GM18505 (cell line): ENCODE measurements around the gene RPS6KA2.

Experiments used
- ATAC-seq: cut with Tn5 transposase; IDR thresholded peaks from one replicate; pipeline ENCODE4 v1.9.1; 2021; ENCODE audit not compliant: unreplicated experiment
- POLR2A ChIP-seq: IDR thresholded peaks from 4 replicates; pipeline ENCODE4 v1.6.1; 2011; ENCODE audit warnings: borderline replicate concordance; ENCODE audit not compliant: insufficient read depth, insufficient read length; ENCODE audit errors: extremely low read depth

Gene RPS6KA2

GRCh38 chr6:166498661-166499349 lies 128.2 kb downstream of the RPS6KA2 start:
- ATAC-seq = no peak
- no peak for TF ChIP-seq POLR2A

DNA sequence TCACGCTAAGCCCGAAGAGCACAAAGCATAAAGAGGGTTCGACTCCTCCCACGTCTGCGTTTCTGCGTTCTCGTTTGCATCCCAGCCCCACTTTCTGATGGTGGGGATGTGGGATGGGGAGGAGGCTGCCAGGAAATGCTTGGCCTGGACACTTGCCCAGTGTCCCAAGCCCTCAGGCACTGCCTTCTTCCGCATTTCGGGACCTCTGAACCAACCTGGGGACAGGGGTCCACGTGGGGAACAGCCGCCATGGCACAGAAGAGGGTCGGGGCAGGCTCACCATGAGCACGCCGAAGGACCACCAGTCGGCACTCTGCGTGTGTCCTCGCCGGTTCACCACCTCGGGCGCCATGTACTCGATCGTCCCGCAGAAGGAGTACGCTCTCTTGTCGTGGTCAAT lies 128.8 kb downstream of the RPS6KA2 start:
- no peak for TF ChIP-seq POLR2A
- no peak for ATAC-seq

- no peak for TF ChIP-seq POLR2A
- ATAC-seq = no peak
These were observed 129.8 kb downstream of the RPS6KA2 start for GRCh38 chr6:166497087-166497899.

DNA sequence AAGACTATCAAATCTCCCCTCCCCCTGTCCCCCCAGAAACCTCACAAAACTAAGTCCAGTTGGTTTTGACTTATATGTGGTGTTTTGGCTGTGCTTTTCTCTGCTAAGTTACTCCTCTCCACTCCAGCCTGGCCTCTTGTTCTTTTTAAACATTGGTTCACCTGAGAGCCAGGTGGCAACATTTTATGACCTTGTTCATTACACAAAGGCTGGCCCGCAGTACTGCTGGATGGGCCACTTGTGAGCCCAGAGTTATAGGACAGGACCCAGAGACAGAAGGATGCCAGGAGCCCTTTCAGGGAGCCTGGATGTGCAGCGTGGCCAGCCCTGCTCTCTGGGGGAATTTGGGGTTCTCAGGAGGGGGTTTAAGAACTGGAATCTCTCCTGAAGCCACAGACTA lies 130.6 kb downstream of the RPS6KA2 start:
- TF ChIP-seq POLR2A = no peak

DNA sequence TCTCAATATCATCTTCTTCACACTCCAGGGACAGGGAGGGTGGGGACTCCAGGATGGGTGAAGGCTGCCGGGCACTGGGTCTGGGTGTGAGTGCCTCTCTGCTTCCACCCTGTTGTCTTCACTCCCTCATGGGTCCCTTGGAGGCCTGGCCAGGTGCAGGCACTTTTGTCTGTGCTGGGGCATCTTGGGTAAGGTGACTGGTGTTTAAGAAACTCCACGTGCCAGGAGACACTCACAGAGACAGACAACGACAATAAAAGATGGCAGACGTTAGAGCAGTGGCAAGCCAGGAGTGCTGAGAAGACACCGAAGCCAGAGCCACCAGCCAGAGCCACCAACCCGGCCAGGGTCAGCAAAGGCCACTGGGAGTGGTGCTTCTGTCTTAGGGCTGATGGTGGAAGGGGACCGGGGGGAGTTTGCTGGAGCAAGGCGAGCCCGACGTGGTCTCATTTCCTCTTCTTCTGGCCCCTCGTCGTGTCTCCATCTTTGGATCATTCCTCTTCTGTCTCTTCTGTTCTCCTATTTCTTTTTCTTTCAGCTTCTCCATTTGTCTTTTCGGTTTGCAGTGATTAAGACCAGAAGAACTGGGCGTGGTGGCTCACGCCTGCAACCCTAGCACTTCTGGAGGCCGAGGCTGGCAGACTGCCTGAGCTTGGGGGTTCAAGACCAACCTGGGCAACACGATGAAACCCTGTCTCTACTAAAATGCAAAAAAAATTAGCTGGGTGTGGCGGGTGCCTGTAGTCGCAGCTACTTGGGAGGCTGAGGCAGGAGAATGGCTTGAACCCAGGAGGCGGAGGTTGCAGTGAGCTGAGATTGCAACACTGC lies 131.3 kb downstream of the RPS6KA2 start:
- no peak for TF ChIP-seq POLR2A
- ATAC-seq = no peak

More for the DNA sequence above, 130.6 kb downstream of the RPS6KA2 start:
- ATAC-seq = no peak

DNA sequence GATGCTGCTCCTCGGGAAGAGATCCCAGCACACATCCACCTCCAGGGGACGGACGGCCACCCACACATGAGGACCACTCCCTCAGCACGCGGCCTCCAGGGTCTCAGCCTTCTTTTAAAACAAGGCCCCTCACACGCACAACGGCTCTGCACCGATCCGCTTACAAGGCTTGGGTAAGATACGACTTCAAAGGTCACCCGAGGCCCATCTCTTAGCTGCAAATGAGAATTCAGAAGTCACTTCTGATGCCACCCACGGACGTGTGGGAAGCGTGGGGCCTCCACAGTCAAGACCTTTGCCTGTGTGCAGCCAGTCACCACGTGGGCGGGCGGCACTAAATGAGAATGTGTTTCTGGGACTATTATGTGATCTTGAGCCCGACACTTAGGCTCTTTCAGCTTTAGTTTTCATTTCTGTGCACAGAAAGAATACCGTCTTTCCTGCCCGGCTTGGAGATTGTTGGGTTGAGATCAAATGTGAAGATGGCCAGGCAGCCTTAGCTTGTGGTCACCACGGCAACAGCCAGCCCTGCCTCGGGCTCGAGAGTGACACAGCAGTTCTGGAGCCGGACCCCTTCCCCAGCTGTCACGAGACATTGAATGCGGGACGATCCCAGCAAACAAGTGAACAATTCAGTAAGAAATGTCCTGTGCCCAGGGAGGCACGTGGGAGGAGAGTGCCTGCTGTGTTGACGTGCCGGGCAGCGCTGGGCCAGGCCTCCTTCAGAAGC lies 132.1 kb downstream of the RPS6KA2 start:
- ATAC-seq = no peak
- TF ChIP-seq POLR2A = no peak

DNA sequence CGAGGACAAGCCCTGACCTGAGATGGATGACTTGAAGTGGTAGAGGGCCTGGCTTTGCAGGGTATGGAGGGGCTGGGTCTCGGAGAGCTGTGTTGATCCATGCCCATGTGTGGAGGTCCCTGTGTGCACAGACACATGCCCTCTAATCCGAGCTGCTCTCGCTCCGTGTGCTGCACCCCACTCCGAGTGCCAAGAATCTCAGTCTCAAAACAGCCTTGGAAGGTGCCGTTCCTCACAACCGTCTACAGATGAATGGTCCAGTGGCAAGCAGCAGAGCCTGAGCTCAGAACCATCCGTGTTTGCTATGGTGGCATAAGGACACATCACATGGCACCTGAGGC lies 133.0 kb downstream of the RPS6KA2 start:
- ATAC-seq = no peak
- TF ChIP-seq POLR2A = no peak

GRCh38 chr6:166493427-166494100 lies 133.5 kb downstream of the RPS6KA2 start:
- TF ChIP-seq POLR2A = no peak
- ATAC-seq = no peak

GRCh38 chr6:166492092-166492741 lies 134.8 kb downstream of the RPS6KA2 start:
- no peak for TF ChIP-seq POLR2A
- ATAC-seq = no peak

DNA sequence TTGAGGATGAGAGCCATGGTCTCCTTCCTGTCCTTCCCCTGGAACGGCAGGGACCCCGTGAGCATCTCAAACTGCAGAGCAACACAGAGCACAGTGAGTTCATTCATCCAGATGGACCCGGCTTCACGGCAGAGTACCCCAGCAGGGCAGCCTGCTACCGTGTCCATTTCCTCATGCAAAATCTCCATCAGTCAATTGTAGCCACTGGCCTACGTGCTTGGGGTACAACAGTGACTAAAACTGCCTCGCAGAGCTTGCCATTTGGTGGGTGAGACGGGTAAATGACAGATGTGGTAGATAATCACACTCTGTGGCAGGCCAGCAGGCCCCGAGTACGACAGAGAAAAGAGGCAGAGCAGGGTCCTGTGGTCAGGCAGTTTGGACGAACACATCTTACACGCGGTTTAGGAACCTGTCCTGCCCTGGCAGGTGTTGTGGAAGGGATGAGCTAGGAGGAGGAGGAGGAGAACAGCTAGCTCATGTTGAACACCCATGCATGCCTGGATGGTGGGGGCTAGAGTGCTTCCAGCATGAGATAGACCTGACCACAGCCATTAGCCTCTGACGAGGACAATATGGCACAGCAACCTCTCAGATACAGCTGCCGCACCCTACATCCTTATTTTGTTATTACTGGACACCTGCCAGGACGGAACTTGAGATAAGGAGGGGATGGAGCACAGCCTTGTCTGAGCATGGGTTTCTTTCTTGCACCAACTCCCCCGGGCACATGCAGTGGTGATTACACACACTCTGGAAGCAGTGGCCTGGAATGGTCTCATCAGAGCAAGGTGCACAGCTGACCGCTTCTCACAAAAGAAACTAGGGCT lies 136.2 kb downstream of the RPS6KA2 start:
- TF ChIP-seq POLR2A = no peak
- ATAC-seq = no peak

DNA sequence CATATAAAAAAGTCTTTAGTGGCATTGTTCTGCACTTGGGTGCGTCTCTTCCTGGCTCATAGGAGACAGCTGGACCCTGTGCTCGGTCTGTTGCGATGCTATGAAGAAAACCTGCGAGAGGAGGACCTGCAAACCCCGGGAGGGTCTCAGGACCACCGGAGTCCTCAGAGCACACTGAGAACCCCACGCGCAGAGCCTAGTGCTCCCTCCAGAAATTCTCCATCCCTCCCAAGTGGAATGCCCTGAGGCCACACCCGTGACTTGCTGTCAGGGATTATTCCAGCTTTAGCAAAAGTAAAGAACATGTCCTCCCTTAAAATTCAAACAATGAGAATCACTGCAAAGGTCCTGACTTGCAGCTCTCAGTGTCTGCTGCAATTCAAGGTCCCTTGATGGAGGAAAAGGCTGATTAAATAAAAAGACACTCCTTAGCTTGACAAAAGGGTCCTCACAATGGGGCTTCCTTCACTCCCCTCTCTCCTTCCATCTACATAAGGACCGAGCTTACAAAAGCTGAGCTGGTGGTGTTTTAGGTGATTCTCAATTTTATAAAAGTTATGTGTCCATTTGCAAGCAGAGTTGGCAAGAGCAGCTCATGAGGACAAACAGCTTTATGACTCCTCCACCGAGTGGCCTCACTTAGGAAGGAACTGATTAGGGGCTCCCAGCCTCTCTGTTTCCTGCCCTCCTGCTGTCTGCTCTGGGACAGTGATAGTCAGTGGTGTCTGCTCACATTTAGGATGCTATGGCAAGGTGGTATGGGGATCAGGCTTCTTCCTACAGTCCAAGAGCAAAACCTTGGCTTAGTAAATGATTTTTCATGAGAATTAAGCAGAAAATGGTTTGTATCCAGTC lies 137.5 kb downstream of the RPS6KA2 start:
- ATAC-seq = no peak
- no peak for TF ChIP-seq POLR2A

GRCh38 chr6:166488701-166489100 lies 138.3 kb downstream of the RPS6KA2 start:
- TF ChIP-seq POLR2A = no peak
- no peak for ATAC-seq
